Keratinocyte (primary cell): Measurements from ENCODE around the gene MAP3K14. TPM values are rescaled to one million over a fixed set of nuclear protein-coding genes. Genes with fewer than 3 reads are reported as not detected.

ENCODE experiments used
- DNase-seq: peaks from one replicate; pipeline ENCODE4 v3.0.0-alpha.2; 2011; ENCODE audit warnings: low read depth, missing footprints, low spot score
- FAIRE-seq: peaks from 2 replicates; lab custom pipeline; 2011; peaks lifted over from hg19 to GRCh38; lab: Jason Lieb, UNC
- H2AFZ ChIP-seq: 2 replicates; pipeline ENCODE4 v1.6.0; 2012; ENCODE audit warnings: low read length, control low read depth, inconsistent platforms; ENCODE audit not compliant: control insufficient read depth
- H3K27ac ChIP-seq: 2 replicates; pipeline ENCODE4 v1.5.1; 2011; ENCODE audit warnings: low read length; ENCODE audit not compliant: control insufficient read depth, insufficient read depth
- H3K27me3 ChIP-seq: 3 replicates; pipeline ENCODE4 v1.6.0; 2011; ENCODE audit warnings: low read length; ENCODE audit not compliant: control insufficient read depth, insufficient read depth; ENCODE audit errors: extremely low read depth
- H3K36me3 ChIP-seq, 2 experiments: 2 replicates in 1 of 2; 3 replicates in 1 of 2; pipeline ENCODE4 v1.5.1; 2011; ENCODE audit warnings: low read length in 2 of 2, mild to moderate bottlenecking in 1 of 2; ENCODE audit not compliant: control insufficient read depth in 2 of 2, insufficient read depth in 2 of 2; ENCODE audit errors: extremely low read depth in 1 of 2
- H3K4me1 ChIP-seq: 3 replicates; pipeline ENCODE4 v1.5.1; 2011; ENCODE audit warnings: low read length; ENCODE audit not compliant: control insufficient read depth, insufficient read depth; ENCODE audit errors: extremely low read depth
- H3K4me2 ChIP-seq: 3 replicates; pipeline ENCODE4 v1.6.0; 2011; ENCODE audit warnings: low read depth, low read length; ENCODE audit not compliant: control insufficient read depth, insufficient read depth; ENCODE audit errors: extremely low read depth
- H3K4me3 ChIP-seq, 3 experiments: fragments of 200-600 bp in 1 of 3; sonication (generic) in 1 of 3; 2 replicates in 2 of 3; 3 replicates in 1 of 3; pipeline ENCODE4 v1.5.1; 2011 to 2016; ENCODE audit warnings: low read length in 3 of 3, mild to moderate bottlenecking in 3 of 3, control low read depth in 2 of 3, inconsistent platforms in 1 of 3, low read depth in 1 of 3, mixed read lengths in 1 of 3, mixed run types in 1 of 3, moderate library complexity in 1 of 3; ENCODE audit not compliant: control insufficient read depth in 2 of 3, insufficient read depth in 2 of 3; ENCODE audit errors: extremely low read depth in 1 of 3
- H3K79me2 ChIP-seq: 2 replicates; pipeline ENCODE4 v1.6.0; 2012; ENCODE audit warnings: low read length; ENCODE audit not compliant: control insufficient read depth, insufficient read depth
- H3K9ac ChIP-seq: 3 replicates; pipeline ENCODE4 v1.6.0; 2011; ENCODE audit warnings: low read length; ENCODE audit not compliant: control insufficient read depth, insufficient read depth; ENCODE audit errors: extremely low read depth
- H3K9me1 ChIP-seq: 3 replicates; pipeline ENCODE4 v1.6.0; 2011; ENCODE audit warnings: low read length; ENCODE audit not compliant: control insufficient read depth, insufficient read depth; ENCODE audit errors: extremely low read depth
- H3K9me3 ChIP-seq: 2 replicates; pipeline ENCODE4 v1.5.1; 2012; ENCODE audit warnings: low read depth, low read length; ENCODE audit not compliant: control insufficient read depth
- H4K20me1 ChIP-seq: 3 replicates; pipeline ENCODE4 v1.6.0; 2011; ENCODE audit warnings: low read length; ENCODE audit not compliant: control insufficient read depth, insufficient read depth; ENCODE audit errors: extremely low read depth
- EZH2 ChIP-seq: IDR thresholded peaks from one replicate; pipeline ENCODE4 v1.6.1; 2012; ENCODE audit warnings: inconsistent platforms, mild to moderate bottlenecking, low read length, moderate library complexity
- dilution Hi-C: fragments of 300-500 bp; cut with MboI; formaldehyde crosslinking; loops from one replicate; pipeline ENCODE4 v1.7.0; 2020; ENCODE audit warnings: low sequenced_read_pairs; ENCODE audit not compliant: extremely low pct_ligation_motif_present
- polyA plus RNA-seq, 5 experiments: library from polyadenylated mRNA; depleted of rRNA in 3 of 5; stranded (reverse) in 3 of 5; stranded (forward) in 1 of 5; unstranded in 1 of 5; fragments of >200 nt; gene quantifications; 1 replicate in 1 of 5; 2 replicates in 3 of 5; 3 replicates in 1 of 5; pipeline versions ENCODE4 v1.2.1 to v1.2.3, GENCODE V29; 2011 to 2012; ENCODE audit warnings: missing spikeins in 2 of 5, low read depth in 1 of 5, low replicate concordance in 1 of 5
- TF ChIP-seq, protein P1 (sequence below), 3 experiments: IDR thresholded peaks in 1 of 3; conservative IDR thresholded peaks in 1 of 3; optimal IDR thresholded peaks in 1 of 3; 2 replicates in 2 of 3; 3 replicates in 1 of 3; pipeline versions ENCODE3 to v1.5.1; 2011; ENCODE audit warnings: low read length in 3 of 3, mild to moderate bottlenecking in 3 of 3, moderate library complexity in 2 of 3, control low read depth in 1 of 3, inconsistent platforms in 1 of 3; ENCODE audit not compliant: insufficient read depth in 2 of 3; ENCODE audit errors: extremely low read depth in 1 of 3

The MAP3K14 gene
- polyA plus RNA-seq, 1 donor (not counting 4 experiments of a cell fraction or from before 2014, with no cell fraction given), result 6.5 TPM

DNA sequence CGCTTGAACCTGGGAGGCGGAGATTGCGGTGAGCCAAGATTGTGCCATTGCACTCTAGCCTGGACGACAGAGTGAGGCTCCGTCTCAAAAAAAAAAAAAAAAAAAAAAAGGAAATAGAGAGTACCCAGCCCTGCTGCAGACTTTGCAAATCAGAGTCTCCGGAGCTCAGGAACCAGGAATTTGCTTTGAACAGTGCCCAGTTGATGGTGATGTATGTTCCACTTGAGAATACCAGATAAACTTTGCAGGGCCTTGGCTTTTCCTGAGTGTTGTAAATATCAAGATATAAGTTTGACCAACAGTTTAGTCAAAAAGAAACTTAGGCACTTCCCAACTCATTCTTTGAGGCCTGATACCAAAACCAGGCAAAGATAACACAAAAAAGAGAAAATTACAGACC lies 30.6 kb upstream of the MAP3K14 start:
- Histone ChIP-seq H3K36me3 (no peaks in the 10 kb centered on the region), H3K79me2 (no peaks in the 10 kb centered on the region), H2AFZ (no peak overlapping the region), H3K27me3 (no peaks in the 10 kb centered on the region), H3K9ac (no peak overlapping the region), H3K27ac (no peak overlapping the region), H4K20me1 (no peaks in the 10 kb centered on the region), H3K4me1 (no peaks in the 10 kb centered on the region), H3K9me1 (no peaks in the 10 kb centered on the region), H3K4me2 (no peak overlapping the region), H3K4me3 (no peak overlapping the region), H3K9me3 (no peaks in the 10 kb centered on the region)
- no peak for TF ChIP-seq EZH2
- TF ChIP-seq, protein P1, sequence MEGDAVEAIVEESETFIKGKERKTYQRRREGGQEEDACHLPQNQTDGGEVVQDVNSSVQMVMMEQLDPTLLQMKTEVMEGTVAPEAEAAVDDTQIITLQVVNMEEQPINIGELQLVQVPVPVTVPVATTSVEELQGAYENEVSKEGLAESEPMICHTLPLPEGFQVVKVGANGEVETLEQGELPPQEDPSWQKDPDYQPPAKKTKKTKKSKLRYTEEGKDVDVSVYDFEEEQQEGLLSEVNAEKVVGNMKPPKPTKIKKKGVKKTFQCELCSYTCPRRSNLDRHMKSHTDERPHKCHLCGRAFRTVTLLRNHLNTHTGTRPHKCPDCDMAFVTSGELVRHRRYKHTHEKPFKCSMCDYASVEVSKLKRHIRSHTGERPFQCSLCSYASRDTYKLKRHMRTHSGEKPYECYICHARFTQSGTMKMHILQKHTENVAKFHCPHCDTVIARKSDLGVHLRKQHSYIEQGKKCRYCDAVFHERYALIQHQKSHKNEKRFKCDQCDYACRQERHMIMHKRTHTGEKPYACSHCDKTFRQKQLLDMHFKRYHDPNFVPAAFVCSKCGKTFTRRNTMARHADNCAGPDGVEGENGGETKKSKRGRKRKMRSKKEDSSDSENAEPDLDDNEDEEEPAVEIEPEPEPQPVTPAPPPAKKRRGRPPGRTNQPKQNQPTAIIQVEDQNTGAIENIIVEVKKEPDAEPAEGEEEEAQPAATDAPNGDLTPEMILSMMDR (optimal IDR thresholded peaks at IDR 0.05 in 1 of 3, IDR thresholded peaks at IDR 0.05 in 1 of 3, conservative IDR thresholded peaks at IDR 0.05 in 1 of 3; ENCODE audit: extremely low read depth in 1 of 3, insufficient read depth in 2 of 3, low read length in 3 of 3), result no peak
- DNase-seq (no peak), FAIRE-seq (no peak)
- dilution Hi-C loops, result no loop called here

DNA sequence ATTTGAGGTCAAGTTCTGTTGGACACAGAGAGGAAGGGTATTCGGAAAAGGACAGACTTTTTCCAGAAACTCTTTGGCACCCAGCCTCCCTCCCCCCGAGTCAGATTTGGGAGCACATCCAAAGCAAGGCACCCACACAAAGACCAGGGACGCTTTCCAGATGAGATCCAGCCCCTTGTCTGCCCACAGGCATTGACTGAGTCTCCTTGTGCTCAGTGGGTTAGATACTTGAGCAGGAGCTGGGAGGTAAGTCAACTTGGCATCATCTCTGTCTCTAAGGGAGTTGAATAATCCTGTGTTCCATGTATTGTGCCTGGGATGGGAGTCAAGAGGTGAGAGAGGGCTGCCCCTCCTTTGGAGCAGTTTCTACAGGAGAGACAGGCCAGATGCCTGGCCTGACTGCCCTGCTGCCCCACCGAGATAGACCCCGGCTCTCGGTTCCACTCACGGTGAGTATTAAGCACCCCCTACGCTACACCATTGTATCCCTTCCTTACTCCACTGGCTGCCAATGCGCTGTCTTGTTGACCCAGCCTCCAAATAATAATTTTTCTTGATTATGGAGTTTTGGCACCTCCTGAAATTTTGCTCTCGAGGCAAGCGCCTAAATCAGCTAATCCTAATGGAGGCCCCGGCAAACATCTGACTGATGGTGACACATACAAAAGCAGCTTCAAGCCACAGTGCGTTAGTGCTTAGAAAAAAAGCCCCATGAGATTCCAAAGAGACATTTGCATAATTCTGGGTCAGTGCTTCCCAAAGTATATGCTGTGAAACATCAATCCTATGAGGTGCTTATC lies 29.6 kb upstream of the MAP3K14 start:
- H3K27me3 ChIP-seq, result no peaks in the 10 kb centered on the region
- no peak overlapping the region for H3K4me2 ChIP-seq
- H2AFZ ChIP-seq, result no peak overlapping the region
- dilution Hi-C loops, result no loop called here
- no peak for DNase-seq
- no peaks in the 10 kb centered on the region for H4K20me1 ChIP-seq
- H3K79me2 ChIP-seq, result no peaks in the 10 kb centered on the region
- no peaks in the 10 kb centered on the region for H3K9me3 ChIP-seq
- no peaks in the 10 kb centered on the region for H3K36me3 ChIP-seq
- no peak overlapping the region for H3K4me3 ChIP-seq
- TF ChIP-seq, protein P1 (optimal IDR thresholded peaks at IDR 0.05 in 1 of 3, IDR thresholded peaks at IDR 0.05 in 1 of 3, conservative IDR thresholded peaks at IDR 0.05 in 1 of 3; ENCODE audit: extremely low read depth in 1 of 3, insufficient read depth in 2 of 3, low read length in 3 of 3), result no peak
- no peak for TF ChIP-seq EZH2
- H3K9me1 ChIP-seq, result no peaks in the 10 kb centered on the region
- H3K9ac ChIP-seq, result no peak overlapping the region
- peaks cover 8% of the 10 kb centered on the region for H3K4me1 ChIP-seq
- H3K27ac ChIP-seq, result no peak overlapping the region
- FAIRE-seq, result no peak
